Measurements from ENCODE around the gene DENND1B.

DENND1B gene

DNA sequence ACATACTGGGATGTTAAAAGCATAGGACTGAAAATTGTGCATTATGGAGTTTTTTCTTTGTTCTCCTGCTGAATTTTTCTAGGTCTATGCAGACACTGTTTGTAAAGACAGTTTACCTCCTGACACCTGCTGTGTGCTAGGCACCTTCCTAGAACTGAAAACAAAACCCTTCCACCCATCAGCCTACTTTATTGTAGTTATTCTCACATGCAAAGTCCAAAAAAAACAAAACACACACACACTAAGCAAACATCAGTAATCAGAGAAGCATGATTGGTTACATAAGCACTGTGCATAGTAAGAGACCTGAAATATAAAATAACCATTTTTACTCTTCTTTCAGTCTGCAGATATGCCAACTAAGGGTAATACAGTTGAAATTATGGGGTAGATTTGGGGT is 312.1 kb downstream of the DENND1B start:
- DNase-seq = no peak

DNA sequence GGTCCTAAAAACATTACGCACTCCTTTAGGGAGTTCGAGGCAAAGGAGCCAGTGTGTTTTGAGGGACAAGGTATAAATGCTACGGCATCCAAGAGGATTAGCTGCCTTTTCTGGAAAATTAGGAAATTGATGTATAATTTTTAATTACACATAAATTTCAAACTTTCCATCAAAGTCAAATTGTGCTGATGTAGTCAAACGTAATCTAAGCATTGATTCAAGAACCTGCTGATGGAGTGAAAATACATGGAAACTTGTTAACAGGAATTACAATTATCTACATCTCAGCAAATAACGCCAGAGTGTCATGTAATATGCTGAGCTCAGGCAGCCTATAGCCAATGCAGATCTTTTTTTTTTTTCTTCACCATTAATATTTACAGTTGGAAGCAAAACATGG is 312.7 kb downstream of the DENND1B start:
- DNase-seq = no peak

Data from suppressor macrophage treated with lipopolysaccharide for 1 hour (primary cell).